Sigmoid colon (tissue), 4 donors: ENCODE data around the gene SLC16A7.

ENCODE experiments used
- CTCF ChIP-seq, 4 experiments: fragments of 450-650 bp in 3 of 4; fragments of 200-600 bp in 1 of 4; IDR thresholded peaks; one replicate each; pipeline ENCODE4 v1.5.1; 2016 to 2019; ENCODE audit warnings: antibody characterized with exemption in 4 of 4, mild to moderate bottlenecking in 3 of 4, moderate library complexity in 2 of 4
- EP300 ChIP-seq, 4 donors: sonication (generic); formaldehyde crosslinking; IDR thresholded peaks; one replicate each; pipeline ENCODE4 v1.6.1; 2017; ENCODE audit warnings: antibody characterized with exemption in 4 of 4
- POLR2A ChIP-seq, 2 donors: fragments of 450-650 bp; IDR thresholded peaks; one replicate each; pipeline ENCODE4 v1.6.1; 2016; ENCODE audit warnings: antibody characterized with exemption in 2 of 2, mild to moderate bottlenecking in 2 of 2, moderate library complexity in 2 of 2

GRCh38 chr12:59780605-59781135 is 184.8 kb downstream of the SLC16A7 start:
- TF ChIP-seq CTCF (IDR thresholded peaks at IDR 0.05) (no peak), EP300 (IDR thresholded peaks at IDR 0.05) (no peak), POLR2A (IDR thresholded peaks at IDR 0.05) (no peak)
